Measurements from ENCODE around the gene SHCBP1L.

DNA sequence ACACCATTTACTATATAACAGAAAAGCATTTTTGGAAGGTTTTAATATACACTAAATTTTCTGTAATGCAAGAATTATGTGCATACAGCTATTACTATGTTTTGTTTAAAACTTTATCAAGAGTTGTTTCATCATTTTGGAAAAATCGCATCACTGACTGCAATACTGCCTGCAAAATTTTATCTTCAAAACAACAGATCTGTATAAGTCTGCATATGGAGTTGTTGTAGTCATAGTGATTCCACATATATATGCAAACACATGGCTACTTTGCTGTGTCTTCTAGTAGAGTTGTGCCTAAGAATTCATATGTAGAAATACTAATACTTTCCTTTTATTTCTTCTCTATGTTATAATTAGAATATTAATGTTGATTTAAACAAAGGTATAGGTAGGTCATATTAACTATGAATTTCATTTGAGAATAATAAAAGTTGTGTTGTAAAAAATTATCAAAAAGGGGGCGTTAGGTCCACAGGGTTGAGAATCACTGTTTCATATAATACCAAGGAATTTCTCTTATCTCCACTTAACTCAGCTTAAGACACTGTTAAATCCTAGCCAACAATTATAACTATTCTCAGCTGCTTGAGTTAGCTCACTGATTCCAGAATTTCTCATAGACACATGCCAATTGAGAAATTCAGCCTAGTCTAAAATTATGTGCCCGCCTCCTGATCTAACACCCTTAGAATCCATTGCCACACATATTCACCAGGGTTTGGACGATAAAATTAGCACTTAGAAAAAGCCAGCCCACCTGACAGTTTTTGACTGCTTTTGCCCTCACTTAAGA is 47.4 kb upstream of the SHCBP1L start:
- TF ChIP-seq, protein P1, sequence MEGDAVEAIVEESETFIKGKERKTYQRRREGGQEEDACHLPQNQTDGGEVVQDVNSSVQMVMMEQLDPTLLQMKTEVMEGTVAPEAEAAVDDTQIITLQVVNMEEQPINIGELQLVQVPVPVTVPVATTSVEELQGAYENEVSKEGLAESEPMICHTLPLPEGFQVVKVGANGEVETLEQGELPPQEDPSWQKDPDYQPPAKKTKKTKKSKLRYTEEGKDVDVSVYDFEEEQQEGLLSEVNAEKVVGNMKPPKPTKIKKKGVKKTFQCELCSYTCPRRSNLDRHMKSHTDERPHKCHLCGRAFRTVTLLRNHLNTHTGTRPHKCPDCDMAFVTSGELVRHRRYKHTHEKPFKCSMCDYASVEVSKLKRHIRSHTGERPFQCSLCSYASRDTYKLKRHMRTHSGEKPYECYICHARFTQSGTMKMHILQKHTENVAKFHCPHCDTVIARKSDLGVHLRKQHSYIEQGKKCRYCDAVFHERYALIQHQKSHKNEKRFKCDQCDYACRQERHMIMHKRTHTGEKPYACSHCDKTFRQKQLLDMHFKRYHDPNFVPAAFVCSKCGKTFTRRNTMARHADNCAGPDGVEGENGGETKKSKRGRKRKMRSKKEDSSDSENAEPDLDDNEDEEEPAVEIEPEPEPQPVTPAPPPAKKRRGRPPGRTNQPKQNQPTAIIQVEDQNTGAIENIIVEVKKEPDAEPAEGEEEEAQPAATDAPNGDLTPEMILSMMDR (IDR thresholded peaks at IDR 0.05), result no peak
- TF ChIP-seq POLR2A (IDR thresholded peaks at IDR 0.05) (no peak), EP300 (IDR thresholded peaks at IDR 0.05) (no peak)

Data from ovary (tissue), 3 donors.